G401 (cell line): ENCODE measurements around the gene GPC3. TPM values are rescaled to one million over a fixed set of nuclear protein-coding genes. Genes with fewer than 3 reads are reported as not detected.

Experiments used
- DNase-seq: peaks from one replicate; pipeline ENCODE4 v3.0.0-alpha.2; 2015; ENCODE audit warnings: low spot score
- in situ Hi-C: cut with HindIII; loops from 2 replicates; pipeline ENCODE4 v1.10.0; 2016; ENCODE audit warnings: low sequenced_read_pairs, mixed read lengths
- total RNA-seq: library from RNA; depleted of rRNA; stranded (reverse); fragments of >200 nt; shearing (Covaris generic); gene quantifications from 2 replicates; pipeline ENCODE4 v1.2.3, GENCODE V29; 2014

Gene GPC3
- total RNA-seq, 1 experiment from 2014 or later: 730 TPM

- in situ Hi-C loops: no loop called here
- no peak for DNase-seq
Measured at GRCh38 chrX:133607419-133608348, 377.7 kb downstream of the GPC3 start.

- in situ Hi-C loops: no loop called here
Measured at GRCh38 chrX:133606990-133607389, 378.4 kb downstream of the GPC3 start.

GRCh38 chrX:133604801-133605200, 380.6 kb downstream of the GPC3 start:
- in situ Hi-C loops: no loop called here
- DNase-seq: no peak

More at GRCh38 chrX:133606990-133607389, 378.4 kb downstream of the GPC3 start:
- DNase-seq: no peak

DNA sequence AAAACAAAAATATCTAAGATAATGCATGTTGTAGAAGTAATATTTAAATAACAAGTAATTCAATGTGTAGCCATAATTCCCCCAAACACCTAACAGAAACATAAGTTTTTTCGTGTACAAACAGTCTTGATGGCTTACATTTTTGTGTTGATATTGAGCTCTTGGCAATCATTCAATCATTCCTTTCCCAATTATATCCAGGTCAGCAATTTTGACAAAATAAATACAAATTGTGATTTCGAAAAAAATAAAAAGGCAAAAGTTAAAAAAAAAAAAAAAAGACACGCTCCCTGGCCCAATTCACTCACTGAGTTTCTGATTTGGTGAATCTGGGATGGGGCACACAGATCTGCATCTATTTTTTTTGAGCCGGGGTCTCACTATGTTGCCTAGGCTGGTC, 382.5 kb downstream of the GPC3 start:
- in situ Hi-C loops: no loop called here
- DNase-seq: no peak

- no peak for DNase-seq
- in situ Hi-C loops: no loop called here
Measured at GRCh38 chrX:133601116-133601515, 384.3 kb downstream of the GPC3 start.

- in situ Hi-C loops: no loop called here
- DNase-seq: no peak
Measured at GRCh38 chrX:133600536-133600935, 384.9 kb downstream of the GPC3 start.

GRCh38 chrX:133598601-133599335, 386.6 kb downstream of the GPC3 start:
- in situ Hi-C loops: no loop called here
- DNase-seq: no peak

- DNase-seq: no peak
- in situ Hi-C loops: no loop called here
Measured at GRCh38 chrX:133594156-133594555, 391.2 kb downstream of the GPC3 start.

DNA sequence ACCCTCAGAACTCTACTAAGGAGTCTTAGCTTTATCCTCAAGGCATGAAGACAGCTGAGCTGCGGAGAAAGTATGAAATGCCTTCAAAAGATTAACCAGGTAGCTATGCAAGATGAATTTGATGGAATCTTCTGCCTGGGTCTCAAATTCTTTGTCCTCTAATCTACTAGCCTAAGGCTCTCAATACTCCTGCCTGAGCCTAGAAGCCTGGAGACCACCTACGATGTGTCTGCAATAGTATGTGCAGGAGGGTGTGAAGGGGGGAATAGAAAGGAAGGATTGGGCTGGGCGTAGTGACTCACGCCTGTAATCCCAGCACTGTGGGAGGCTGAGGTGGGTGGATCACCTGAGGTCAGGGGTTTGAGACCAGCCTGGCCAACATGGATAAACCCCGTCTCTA, 391.9 kb downstream of the GPC3 start:
- DNase-seq: no peak
- in situ Hi-C loops: no loop called here

GRCh38 chrX:133590703-133591505, 394.5 kb downstream of the GPC3 start:
- no peak for DNase-seq
- in situ Hi-C loops: no loop called here

DNA sequence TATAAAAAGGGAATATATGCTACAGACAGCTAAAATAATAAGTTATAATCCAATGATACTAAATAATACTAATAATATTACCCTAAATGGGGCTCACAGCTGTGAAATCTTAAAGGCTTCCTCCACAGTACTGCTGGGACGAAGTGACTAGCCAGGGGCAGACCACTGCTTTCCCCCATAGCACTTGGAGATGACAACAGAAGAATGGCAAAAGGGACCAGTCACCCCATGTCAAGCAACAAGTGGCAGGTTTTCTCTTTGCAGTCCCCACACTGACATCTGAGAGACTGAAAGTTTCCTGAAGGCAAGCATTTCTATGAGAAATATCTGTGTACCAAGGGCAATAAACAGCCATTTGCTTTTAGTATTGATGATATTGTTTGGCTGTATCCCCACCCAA, 396.6 kb downstream of the GPC3 start:
- in situ Hi-C loops: no loop called here
- DNase-seq: no peak

DNA sequence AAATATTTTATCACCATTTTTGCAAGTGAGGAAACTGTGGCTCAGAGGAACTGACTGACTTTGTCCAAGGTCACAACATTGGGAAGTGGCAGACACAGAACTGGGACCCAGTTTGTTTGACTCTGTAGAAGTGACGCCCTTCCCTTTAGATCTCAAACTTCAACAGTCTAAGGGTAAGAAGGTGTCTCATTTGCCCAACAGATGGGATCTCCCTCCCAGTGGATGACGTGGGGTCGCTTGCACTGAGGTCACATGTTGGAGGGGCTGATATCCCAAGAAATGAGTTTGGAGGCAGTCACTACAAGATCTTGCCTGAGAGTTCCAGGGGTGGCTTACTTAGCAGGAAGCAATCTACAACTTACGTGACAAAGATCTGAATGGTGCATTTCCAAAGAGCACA, 397.6 kb downstream of the GPC3 start:
- no peak for DNase-seq
- in situ Hi-C loops: no loop called here

- in situ Hi-C loops: no loop called here
Measured at GRCh38 chrX:133587071-133587470, 398.3 kb downstream of the GPC3 start.

GRCh38 chrX:133586443-133586842, 399.0 kb downstream of the GPC3 start:
- DNase-seq: no peak
- in situ Hi-C loops: no loop called here

More at GRCh38 chrX:133587071-133587470, 398.3 kb downstream of the GPC3 start:
- no peak for DNase-seq

DNA sequence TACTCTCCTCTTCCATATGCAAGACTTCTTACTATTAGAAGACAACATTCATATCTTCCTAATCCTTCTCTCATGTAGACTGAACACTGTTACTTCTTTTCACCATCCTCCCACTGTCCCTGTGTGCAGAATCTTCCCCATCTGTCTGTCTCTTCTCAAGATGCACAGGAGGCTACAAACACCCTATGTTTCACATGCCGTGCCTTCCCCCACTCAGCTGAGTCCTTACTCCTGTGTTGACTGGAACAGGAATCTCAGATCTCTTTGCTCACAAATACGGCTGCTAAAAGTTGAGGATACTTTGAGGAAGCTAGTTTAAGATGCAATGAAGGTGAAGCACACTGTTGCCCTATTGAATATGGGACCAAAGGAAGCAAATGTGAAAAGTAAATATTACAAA, 401.6 kb downstream of the GPC3 start:
- no peak for DNase-seq
- in situ Hi-C loops: no loop called here

- DNase-seq: no peak
- in situ Hi-C loops: no loop called here
Measured at GRCh38 chrX:133580625-133581024, 404.8 kb downstream of the GPC3 start.

GRCh38 chrX:133579631-133580030, 405.8 kb downstream of the GPC3 start:
- no peak for DNase-seq
- in situ Hi-C loops: no loop called here

DNA sequence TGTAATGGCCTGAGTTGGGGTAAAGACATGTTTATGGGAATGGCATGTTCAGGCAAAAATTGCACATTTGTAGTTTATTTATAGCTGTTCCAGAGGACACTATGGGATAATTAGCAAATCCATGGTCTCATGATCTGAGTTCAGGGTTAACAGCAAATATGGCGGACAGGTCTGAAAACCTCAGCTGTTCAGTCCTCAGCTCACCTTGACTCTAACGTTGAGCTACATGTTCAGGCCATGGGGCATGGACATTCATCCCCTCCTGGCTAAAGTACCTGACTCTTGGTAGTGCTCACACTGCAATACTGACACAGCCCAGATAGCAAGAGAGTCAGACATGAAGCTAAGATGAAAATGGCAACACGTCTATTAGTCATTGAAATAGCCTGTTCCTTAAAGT, 408.5 kb downstream of the GPC3 start:
- no peak for DNase-seq

DNA sequence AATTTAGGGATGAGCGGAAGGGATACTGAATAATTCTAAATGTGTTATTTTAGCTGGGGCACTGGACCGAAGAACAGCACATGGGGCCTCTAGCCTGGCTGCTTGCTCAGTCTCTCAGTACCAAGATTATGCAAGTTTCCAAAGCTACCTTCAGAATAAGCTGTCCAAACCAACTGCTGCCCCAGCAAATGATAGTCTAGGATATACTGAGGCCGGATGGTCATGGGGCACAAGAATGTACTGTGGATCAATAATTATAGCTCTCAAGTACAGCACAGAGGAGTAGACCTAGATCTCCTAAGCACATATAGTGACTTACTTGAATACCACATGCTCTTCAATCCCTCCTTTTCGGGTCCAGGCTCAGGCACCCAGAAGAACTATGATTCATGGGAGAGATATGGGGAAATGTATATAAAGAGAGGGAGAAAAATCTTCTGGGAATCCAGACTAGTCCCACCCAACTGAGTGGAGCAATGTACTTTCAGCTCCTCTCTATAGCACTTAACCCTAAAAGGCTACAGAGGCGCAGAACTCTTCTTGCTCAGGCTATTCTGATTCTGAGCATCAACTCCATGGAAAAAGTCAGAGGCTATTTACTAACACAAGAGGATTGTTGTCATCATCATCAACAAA, 409.8 kb downstream of the GPC3 start:
- in situ Hi-C loops: no loop called here

More for the DNA sequence above, 408.5 kb downstream of the GPC3 start:
- in situ Hi-C loops: no loop called here

More for the DNA sequence above, 409.8 kb downstream of the GPC3 start:
- DNase-seq: no peak
